Measurements from ENCODE around the gene ITPR3.

ITPR3 gene

DNA sequence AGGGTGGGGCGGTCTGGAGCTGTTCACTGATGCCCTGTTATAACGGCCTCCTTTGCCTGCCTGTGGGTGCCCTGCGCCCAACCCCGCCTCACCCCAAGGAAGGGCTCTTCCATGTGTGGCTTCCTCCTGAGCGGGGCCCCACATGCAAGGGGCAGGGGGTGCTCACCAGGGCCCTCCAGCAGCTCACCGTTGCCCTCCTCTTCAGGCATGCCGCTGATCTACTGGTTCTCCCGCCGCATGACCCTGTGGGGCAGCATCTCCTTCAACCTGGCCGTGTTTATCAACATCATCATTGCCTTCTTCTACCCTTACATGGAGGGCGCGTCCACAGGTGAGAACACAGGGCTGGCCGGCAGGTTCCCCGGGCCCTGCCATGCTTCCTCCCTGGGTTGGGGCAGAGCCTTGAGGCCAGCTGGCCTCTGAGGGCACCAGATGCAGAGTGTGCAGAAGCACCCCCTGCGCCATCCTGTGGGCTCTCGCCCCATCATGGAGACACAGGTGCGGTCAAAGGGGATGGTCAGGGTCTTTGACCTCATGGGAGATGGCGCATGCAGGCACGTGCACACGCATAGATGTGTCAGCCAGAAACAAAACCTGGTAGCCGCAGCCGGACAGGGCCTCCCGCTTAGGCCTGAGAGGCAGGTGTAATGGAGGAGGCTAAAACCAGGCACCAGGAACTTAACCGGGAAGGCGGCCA lies 67.5 kb downstream of the ITPR3 start:
- DNase-seq, result no peak

DNA sequence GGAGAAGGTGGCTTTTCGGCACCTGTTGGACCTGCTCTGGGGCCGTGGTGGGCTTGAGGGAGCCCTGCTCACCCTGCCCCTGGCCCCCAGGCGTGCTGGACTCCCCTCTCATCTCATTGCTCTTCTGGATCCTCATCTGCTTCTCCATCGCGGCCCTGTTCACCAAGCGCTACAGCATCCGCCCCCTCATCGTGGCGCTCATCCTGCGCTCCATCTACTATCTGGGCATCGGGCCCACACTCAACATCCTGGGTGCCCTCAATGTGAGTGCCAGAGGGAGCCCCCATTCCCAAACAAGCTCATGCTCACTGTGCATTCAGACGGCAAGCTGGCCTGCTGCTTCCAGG lies 68.0 kb downstream of the ITPR3 start:
- DNase-seq, result no peak

DNA sequence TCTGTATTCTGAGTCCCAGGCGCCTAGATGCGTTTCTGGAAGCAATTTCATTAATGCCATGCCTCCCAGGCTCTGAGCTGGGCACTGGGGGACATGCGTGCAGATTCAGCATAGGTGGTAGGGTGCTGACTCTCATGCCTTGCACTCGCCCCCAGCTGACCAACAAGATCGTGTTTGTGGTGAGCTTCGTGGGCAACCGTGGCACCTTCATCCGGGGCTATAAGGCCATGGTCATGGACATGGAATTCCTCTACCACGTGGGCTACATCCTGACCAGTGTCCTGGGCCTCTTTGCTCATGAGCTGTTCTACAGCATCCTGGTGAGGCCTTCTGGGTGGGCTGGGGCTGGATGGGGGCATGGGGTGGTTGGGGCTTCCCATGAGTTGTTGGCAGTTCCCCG lies 68.8 kb downstream of the ITPR3 start:
- no peak for DNase-seq

DNA sequence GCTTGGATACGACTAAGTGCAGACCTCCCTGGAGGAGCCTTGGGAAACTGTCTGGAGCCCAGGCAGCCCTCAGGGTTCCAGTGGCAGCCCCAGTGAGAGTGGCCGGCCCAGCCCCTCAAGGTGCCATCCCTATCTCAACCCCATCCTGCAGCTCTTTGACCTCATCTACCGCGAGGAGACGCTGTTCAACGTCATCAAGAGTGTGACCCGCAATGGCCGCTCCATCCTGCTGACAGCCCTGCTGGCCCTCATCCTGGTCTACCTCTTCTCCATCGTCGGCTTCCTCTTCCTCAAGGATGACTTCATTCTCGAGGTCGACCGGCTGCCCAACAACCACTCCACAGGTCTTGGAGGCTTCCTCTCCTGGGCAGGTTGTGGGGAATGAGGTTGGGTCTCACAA lies 69.6 kb downstream of the ITPR3 start:
- no peak for DNase-seq

DNA sequence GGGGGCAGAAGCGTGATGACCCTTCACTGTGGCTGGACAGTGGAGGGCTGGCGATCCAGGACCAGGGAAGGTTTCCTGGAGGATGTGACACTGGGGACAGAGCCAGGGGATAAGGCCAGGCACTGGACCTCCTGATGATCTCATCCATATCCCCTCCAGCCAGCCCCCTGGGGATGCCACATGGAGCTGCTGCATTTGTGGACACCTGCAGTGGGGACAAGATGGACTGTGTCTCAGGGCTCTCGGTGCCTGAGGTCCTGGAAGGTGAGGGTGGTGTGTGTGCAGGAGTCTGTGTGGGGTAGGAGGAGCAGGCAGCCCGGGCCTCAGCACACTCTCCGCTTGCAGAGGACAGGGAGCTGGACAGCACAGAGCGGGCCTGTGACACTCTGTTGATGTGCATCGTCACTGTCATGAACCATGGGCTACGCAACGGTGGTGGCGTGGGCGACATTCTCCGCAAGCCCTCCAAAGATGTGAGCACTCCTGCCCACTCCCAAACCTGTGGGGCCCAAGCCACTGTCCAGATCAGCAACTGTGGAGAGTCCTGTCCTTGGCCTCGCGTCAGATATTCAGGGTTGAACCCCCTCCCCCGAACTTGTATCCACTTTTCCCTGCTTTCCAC lies 70.4 kb downstream of the ITPR3 start:
- DNase-seq, result no peak

DNA sequence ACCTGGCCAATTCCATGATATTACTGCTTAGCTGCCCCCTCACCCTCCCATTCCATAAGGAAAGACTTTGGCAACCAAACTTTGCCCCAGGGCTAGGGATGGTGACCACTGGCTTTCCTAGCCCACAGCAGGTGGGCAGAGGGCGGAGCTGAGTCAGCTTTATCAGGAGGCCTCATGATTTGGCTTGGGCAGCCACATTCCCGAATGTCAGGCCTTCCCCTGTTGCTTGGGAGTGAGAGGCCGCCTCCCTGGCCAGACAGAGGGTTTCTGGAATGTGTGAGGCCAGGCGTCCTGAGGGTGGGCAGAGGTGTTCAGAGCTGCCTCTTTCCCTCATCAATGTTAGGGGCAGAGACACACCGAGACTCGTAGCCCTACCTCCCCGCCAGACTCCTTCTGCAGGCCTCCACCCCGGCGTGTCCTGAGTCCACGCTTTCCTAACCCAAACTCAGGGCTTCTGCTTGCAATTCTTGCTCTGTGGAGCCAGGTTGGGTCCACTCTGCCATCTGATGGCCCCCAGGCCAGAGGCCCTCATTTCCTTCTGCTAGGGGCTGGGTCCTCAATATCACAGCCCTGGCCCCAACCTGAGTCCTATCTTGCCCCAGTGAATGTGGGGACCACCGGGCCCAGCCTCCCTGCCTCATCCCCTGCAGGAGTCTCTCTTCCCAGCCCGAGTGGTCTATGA lies 71.1 kb downstream of the ITPR3 start:
- no peak for DNase-seq

DNA sequence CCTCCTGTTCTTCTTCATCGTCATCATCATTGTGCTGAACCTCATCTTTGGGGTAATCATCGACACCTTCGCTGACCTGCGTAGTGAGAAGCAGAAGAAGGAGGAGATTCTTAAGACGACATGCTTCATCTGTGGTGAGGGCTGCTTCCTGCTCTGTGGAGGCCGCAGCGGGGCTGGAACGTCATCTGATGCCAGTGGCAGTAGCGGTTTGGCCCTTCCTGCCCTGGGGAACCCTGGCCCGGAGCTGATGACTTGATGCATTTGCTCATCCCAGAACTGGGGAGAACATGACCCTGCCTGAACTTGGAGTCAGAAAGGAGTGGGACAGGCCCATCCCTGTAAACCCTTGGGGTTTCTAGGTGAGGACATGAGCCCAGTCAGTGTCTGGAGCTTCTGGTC lies 71.6 kb downstream of the ITPR3 start:
- DNase-seq, result no peak

DNA sequence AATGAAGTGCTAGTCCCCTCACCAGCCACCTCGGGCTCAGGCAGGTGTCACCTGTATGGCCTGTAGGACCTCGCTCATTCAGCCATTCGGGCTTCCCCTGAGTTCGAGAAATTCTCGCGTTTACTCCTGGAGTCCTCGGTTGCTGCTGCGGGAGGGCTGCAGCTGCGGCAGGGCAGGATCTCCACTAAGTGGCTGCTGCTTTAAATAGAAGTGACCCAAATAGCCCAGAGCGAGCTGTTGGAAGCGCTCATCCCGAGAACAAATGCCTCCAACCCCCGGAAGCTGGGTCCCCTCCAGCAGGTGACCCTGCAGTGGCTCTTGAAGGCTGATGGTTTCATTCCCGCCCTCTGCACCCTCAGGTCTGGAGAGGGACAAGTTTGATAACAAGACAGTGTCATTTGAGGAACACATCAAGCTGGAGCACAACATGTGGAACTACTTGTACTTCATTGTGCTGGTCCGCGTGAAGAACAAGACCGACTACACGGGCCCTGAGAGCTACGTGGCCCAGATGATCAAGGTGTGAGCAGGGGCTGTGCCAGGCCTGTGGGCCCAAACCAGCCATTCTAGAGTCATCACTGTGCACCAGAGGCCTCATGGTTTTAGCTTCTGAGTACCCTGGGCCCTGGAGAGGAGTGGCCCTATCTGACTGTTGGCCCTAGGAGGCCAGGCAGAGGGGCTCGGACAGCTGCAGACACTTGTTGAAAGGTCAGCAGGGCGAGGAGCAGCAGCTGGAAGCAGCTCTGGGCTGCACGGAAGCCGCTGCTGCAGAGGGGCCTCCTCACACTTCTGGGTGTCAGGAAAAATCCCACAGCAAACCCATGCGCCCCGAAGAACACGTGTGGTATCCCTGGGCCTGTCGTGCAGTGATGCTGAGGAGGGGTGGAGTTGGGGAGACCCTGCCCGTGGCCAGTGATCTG lies 72.3 kb downstream of the ITPR3 start:
- no peak for DNase-seq

DNA sequence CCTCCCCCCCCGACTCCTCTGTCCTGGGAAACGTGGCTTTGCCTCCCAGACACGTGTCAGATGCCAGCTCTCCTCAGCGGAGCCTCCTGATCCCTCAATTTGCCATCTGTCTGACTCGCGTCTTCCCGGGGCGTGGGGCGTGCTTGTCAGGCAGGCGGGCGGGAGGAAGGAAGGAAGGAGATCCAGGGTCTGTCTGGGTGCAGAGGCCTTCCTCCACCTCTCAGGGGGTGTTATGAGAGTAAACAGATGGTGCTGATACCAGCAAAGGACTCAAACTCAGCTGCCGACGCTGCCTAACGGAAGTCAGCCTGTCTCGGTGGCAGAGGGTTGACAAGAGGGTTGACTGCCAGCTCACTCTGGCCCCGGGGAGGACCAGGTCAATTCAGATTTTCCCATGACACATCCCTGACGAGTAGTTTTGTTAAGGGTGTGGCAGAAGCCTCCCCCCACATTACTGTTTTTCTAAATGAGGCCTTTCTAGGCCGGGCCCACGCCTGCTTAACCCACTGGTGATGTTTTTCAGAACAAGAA lies 73.3 kb downstream of the ITPR3 start:
- DNase-seq, result no peak

DNA sequence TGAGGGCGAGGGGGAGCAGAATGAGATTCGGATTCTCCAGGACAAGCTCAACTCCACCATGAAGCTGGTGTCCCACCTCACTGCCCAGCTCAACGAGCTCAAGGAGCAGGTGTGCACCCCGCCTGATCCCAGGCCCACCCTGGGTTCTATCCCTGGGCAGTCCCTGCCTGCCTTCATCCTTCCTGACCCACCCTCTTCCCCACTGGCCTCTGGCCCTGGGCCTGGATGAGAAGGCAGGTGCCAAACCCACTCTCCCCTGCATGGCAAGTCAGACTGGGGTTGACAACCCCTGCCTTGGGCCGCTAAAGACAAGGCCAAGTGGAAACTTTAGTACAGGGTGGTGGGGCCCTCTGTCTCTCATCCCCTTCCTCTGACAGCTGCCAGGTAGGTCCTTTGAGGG lies 73.9 kb downstream of the ITPR3 start:
- no peak for DNase-seq

DNA sequence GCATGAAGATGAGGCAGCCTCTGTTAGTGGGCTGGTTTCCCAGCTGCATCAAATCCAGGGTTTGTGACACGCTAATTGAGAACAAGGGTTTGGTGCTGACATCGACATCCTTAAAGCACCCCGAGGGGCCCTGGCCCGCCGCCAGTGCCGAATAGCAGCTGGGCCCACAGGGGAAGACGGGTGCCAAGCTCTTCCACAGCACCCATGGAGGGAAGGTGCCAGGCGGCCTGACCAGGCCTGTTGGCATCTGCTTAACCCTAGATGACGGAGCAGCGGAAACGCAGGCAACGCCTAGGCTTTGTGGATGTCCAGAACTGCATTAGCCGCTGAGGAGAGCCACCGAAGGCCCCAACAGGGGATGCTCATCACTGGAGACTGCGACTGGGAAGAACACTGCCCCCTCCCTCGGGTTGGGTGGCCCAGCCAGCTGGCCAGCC lies 74.3 kb downstream of the ITPR3 start:
- DNase-seq, result peak; percentile 54

DNA sequence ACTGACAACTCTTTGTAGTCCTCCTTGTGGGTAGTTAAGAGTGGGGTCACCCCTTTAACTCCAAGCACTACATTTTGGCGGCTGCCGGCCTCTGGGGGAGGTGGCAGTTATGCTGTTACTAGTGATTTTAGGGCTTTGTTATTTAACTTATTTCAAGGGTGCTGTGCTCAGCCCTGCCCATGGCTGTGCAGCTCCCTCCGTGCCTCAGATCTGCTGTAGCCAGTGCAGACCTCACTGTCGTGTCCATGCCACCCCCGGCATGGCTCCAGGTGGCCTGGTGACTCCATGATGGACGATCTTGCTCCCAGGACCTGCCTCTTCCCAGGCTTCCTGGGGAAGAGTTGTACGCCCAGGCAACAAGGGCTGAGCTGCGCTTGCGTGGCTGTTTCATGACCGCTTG lies 75.0 kb downstream of the ITPR3 start:
- no peak for DNase-seq

DNA sequence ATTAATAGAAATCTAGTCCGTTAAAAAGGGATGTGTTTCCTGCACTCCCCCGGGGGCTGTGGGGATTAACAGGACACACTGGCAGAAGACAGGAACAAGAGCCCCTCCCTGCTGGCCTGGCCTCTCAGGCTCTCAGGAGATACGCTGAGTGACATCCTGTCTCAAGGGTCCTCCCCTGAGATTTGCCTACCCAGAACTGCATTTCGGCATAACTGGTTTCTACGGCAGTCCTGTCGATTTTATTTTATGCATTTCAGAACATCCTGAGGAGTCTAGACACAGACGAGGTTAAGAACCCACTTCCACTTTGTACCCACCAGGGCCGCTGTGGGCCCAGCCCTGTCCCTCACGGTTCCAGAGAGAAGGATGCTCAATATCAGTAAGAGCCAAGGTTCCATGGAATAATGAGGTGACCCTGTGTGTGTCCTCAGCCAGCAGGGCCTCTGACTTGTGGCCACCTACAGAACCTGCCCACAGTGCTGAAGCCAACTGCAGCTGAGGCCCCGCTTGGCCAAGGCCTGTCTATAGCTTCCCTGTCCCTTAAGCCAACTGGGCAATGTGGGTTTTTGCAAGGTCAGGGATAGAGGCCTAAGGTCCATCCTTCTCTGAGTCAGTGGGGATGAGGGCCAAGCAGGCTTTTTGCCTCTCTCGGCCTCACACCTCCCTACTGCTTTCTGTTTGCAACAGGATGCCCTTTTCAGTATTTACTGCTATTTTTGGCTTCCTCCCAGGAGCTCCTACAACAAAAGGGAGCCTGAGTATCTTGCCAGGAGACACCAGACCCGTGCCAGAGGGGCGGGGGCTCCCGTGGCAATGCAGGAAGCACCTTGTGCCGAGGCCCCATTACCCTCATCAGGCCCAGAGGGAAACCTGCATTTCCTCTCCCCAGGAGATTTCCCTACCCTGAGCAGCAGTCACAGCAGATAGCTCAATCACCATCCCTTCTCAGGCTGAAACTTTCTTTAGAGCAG lies 75.7 kb downstream of the ITPR3 start:
- DNase-seq, result peak; percentile 87

DNA sequence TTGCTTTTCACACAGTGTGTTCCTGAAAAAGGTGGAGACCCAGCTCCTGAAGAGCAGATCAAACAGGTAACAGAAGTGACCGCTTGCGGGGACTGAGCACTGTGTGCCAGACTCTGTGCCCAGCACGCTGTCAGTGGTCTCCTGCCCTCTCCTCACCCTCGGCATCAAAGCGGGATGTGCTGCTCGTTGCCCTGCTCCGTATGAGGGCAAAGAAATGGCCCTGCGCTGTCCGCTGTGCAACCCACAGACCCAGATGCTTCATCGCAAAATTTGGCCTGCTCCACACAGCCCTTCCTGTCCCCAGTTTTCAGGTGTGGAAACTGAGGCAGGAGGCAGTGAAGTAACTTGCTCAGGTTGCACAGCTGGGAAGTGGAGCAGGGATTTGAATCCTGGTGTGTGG lies 76.7 kb downstream of the ITPR3 start:
- DNase-seq, result no peak

DNA sequence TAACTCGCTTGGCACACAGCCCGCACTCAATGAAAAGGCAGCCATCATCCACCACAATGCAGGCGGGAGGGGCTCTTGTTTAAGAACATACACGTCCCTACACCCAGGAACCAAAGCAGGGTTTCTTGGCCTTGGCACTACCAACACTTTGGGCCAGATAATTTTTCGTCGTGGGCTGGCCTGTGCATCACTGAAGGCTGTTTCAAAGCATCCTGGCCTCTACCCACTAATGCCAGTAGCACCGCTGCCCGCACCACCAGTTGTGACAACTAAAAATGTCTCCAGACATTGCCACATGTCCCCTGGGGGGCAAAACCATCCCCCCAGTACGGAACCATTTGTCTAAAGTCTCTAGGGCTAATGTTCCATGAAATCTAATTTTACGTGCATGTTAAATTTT lies 77.4 kb downstream of the ITPR3 start:
- no peak for DNase-seq

DNA sequence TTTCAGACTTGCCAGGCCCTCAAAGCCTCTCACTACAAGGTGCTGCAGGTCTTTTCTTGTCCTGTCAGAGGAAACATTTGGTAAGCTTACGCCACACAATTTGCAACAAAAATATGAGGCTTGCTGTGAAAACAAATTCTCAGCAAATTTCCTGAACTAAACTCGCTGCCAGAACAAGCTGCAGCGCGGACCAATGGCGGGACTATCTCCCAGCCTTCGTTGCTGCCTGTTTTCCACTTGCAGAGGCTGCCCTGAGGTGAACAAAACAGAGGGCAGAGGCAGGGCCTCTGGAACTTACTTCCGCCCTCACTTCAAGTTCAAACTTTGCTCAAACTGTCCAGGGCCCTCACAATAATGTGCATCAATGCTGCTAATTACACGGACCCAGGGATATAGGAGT lies 78.0 kb downstream of the ITPR3 start:
- DNase-seq, result no peak

DNA sequence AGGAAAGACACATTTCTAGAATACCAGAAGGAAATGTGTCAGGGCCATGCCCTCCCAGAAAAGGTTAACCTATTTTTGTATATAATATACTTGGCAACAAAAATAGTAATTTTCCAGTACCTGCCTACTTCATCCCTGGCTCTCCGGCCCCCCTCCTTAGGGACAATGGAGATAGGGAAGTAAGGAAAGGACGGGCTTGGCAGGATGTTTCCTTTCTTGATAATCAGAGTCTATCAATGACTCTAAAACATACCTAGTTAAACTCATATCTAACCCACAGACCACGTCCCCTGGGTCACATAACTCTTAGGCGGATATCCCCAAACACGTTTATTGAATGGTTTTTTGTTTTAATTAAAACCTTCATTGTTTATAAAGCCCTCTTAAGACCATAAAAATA lies 78.6 kb downstream of the ITPR3 start:
- DNase-seq, result no peak

DNA sequence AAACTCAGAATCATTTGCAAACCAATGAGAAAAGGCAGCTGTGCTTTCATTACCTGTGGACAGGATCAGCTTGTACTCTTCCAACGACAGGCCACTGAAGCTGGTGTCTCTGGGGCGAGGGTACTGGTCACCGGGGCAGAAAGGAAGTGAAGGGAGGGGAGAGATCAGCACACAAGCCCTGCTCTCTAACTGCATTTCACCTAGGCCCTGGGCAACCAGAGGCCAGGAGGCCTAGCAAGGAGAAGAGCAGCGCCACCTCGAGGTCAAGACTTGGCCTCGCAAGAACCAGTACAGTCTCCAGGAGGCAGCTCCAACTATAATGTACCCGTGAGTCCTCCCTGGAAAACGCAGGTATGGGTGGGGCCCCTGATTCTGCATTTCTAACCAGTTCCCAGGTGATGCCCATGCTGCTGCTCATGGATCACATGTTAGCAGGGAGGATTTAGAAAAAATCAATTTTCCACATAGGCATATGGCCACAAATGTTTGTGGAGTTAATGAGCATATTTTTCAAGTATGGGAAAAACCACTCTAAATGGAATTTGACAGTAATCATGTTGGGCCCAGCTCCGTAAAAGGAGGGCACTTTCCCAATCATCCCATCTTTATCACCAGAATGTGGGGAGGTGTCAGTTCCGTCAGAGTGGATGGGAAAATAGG lies 79.4 kb downstream of the ITPR3 start:
- peak; percentile 33 for DNase-seq

DNA sequence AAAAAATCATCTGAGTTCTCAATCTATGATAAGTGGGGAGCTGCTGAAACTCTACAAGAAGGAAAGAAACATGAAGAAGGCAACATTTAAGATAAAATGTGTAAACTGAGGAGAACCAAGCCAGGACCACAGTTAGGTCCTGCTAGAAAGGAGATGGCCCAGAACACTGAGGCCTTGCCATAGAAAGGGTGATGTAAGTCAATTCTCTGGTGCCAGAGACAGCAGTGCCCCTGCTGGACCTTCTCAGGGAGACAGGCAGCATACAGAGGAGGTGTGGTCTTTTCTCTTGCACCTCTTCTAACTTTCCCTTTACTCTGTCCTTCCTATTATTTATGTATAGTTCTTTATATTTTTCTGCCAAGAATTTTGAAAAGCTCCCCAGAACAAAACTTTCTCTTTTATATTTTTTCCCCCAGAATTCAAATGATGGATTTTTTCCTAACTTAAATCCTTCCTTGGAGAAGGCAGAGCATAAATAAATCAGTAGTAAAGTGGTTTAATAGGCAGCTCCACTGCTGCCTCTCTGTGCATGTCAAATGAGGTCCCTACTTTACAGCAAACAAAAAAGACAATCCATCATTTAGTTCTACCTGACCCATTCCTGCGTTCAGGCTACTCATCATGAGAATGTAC lies 81.3 kb downstream of the ITPR3 start:
- no peak for DNase-seq

DNA sequence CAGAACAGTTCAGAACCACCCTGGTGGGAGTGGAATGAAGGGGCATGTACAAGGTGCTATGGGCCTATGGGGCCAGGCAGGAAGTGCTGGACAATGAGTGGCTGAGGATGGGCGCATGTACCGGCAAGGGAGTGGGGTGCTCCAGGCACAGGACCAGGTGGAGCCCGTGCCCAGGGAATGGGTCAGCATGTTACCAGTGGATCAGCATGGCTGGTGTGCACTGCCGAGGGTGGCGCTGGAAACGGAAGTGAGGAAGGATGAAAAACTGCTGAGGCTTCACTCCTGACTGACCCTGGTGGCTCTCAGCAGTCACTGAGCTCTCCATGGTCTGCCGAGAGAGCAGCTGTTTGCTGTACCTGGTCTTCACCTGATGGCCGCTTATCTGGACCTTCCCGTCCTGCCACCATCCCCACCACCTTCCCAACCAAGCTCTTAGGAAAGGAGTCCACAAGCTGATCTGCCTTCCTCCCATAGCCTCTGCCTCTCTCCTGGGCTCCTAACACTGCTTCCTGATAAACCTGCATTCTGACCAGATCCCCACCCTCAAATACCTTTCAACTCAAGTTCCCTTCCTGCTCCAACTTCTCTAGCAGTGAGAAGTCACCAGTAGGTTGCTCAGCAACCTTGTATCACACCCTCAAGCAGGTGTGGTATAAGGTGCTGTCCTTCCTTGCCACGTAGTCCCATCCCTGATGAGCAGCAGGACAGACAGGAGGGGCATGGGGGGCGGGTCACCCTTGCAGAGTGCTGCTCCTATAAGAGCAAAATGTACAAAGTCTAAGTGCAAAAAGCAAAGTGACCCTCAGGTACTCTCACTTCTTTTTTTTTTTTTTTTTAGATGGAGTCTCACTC lies 83.3 kb downstream of the ITPR3 start:
- no peak for DNase-seq
